HEK293 (cell line): ENCODE measurements around the gene BCAR1.

Experiments
- CTCF ChIA-PET: fragments of 350-600 bp; formaldehyde crosslinking; extraction: SDS; loops from one replicate; lab custom pipeline; 2021; ENCODE audit warnings: antibody characterized with exemption; lab: Yijun Ruan, JAX
- POLR2A ChIA-PET: fragments of 300-600 bp; formaldehyde crosslinking; extraction: SDS; loops from one replicate; lab custom pipeline; 2020; ENCODE audit warnings: antibody characterized with exemption, inconsistent platforms; lab: Yijun Ruan, JAX
- H3K27ac ChIP-seq: fragments of 200-500 bp; sonication (Bioruptor generic); 2 replicates; pipeline ENCODE4 v1.5.1; 2014; ENCODE audit warnings: low read depth, low read length, control low read depth, inconsistent platforms; ENCODE audit errors: extremely low read depth
- H3K36me3 ChIP-seq, 2 experiments: fragments of 200-500 bp in 1 of 2; sonication (Bioruptor generic) in 1 of 2; 1 replicate in 1 of 2; 2 replicates in 1 of 2; pipeline ENCODE4 v1.5.1; 2014 to 2017; ENCODE audit warnings: inconsistent platforms in 2 of 2, low read length in 2 of 2; ENCODE audit not compliant: control insufficient read depth in 2 of 2, insufficient read depth in 1 of 2
- H3K4me1 ChIP-seq: fragments of 200-500 bp; sonication (Bioruptor generic); 2 replicates; pipeline ENCODE4 v1.5.1; 2014; ENCODE audit warnings: mild to moderate bottlenecking, low read length, inconsistent platforms; ENCODE audit not compliant: control insufficient read depth, insufficient read depth
- H3K4me3 ChIP-seq: 2 replicates; pipeline ENCODE4 v1.5.1; 2011; ENCODE audit warnings: low read depth, mild to moderate bottlenecking, control low read depth, low read length, moderate library complexity
- H3K9me3 ChIP-seq: fragments of 200-500 bp; sonication (Bioruptor generic); 2 replicates; pipeline ENCODE4 v1.5.1; 2014; ENCODE audit warnings: low read depth, low read length, inconsistent platforms; ENCODE audit not compliant: control insufficient read depth, insufficient read depth
- EGR2 ChIP-seq: fragments of 450-650 bp; formaldehyde crosslinking; IDR thresholded peaks from 2 replicates; pipeline ENCODE4 v1.5.1; 2016; ENCODE audit warnings: low read depth, missing biosample characterization, missing genetic modification characterization
- GLI2 ChIP-seq: fragments of 450-650 bp; formaldehyde crosslinking; IDR thresholded peaks from 2 replicates; pipeline ENCODE4; 2017; ENCODE audit warnings: missing biosample characterization, missing genetic modification characterization, low read depth, borderline replicate concordance
- HIC1 ChIP-seq: fragments of 450-650 bp; formaldehyde crosslinking; IDR thresholded peaks from 2 replicates; pipeline ENCODE4 v1.5.1; 2016; ENCODE audit warnings: missing biosample characterization, missing genetic modification characterization
- KLF10 ChIP-seq: fragments of 450-650 bp; IDR thresholded peaks from 2 replicates; pipeline ENCODE4 v1.5.1; 2018; ENCODE audit warnings: missing biosample characterization, mild to moderate bottlenecking, missing genetic modification characterization
- KLF16 ChIP-seq: fragments of 450-650 bp; formaldehyde crosslinking; IDR thresholded peaks from 2 replicates; pipeline ENCODE4 v1.5.1; 2017; ENCODE audit warnings: missing biosample characterization, missing genetic modification characterization
- KLF8 ChIP-seq: fragments of 450-650 bp; formaldehyde crosslinking; IDR thresholded peaks from 2 replicates; pipeline ENCODE4 v1.5.1; 2016; ENCODE audit warnings: missing biosample characterization, missing genetic modification characterization
- SP3 ChIP-seq: fragments of 450-650 bp; formaldehyde crosslinking; IDR thresholded peaks from 2 replicates; pipeline ENCODE4 v1.5.1; 2016; ENCODE audit warnings: missing biosample characterization, missing genetic modification characterization
- SP7 ChIP-seq: fragments of 450-650 bp; formaldehyde crosslinking; IDR thresholded peaks from 2 replicates; pipeline ENCODE4 v1.5.1; 2016; ENCODE audit warnings: missing biosample characterization, missing genetic modification characterization
- TCF7L2 ChIP-seq: IDR thresholded peaks from 2 replicates; pipeline ENCODE4 v1.6.1; 2011; ENCODE audit warnings: low read depth, mild to moderate bottlenecking, inconsistent platforms, low read length, moderate library complexity, borderline replicate concordance
- ZBTB21 ChIP-seq: fragments of 450-650 bp; formaldehyde crosslinking; IDR thresholded peaks from 2 replicates; pipeline ENCODE4 v1.5.1; 2017; ENCODE audit warnings: missing biosample characterization, missing genetic modification characterization
- ZBTB8A ChIP-seq: fragments of 450-650 bp; formaldehyde crosslinking; IDR thresholded peaks from 2 replicates; pipeline ENCODE4 v1.5.1; 2016; ENCODE audit warnings: missing biosample characterization, missing genetic modification characterization
- ZFP41 ChIP-seq: fragments of 450-650 bp; formaldehyde crosslinking; IDR thresholded peaks from 2 replicates; pipeline ENCODE4 v1.5.1; 2016; ENCODE audit warnings: missing biosample characterization, missing genetic modification characterization, borderline replicate concordance
- ZNF121 ChIP-seq: fragments of 450-650 bp; formaldehyde crosslinking; IDR thresholded peaks from 2 replicates; pipeline ENCODE4 v1.5.1; 2016; ENCODE audit warnings: missing biosample characterization, missing genetic modification characterization
- ZNF184 ChIP-seq: fragments of 450-650 bp; IDR thresholded peaks from 2 replicates; pipeline ENCODE4 v1.5.1; 2018; ENCODE audit warnings: missing biosample characterization, mild to moderate bottlenecking, missing genetic modification characterization
- ZNF19 ChIP-seq: fragments of 450-650 bp; formaldehyde crosslinking; IDR thresholded peaks from 2 replicates; pipeline ENCODE4; 2016; ENCODE audit warnings: missing biosample characterization, missing genetic modification characterization, low read depth
- ZNF311 ChIP-seq: fragments of 450-650 bp; formaldehyde crosslinking; IDR thresholded peaks from 2 replicates; pipeline ENCODE4 v1.5.1; 2017; ENCODE audit warnings: missing biosample characterization, missing genetic modification characterization, borderline replicate concordance
- ZNF501 ChIP-seq: fragments of 450-650 bp; formaldehyde crosslinking; IDR thresholded peaks from 2 replicates; pipeline ENCODE4 v1.5.1; 2016; ENCODE audit warnings: missing biosample characterization, missing genetic modification characterization
- ZNF530 ChIP-seq: fragments of 450-650 bp; formaldehyde crosslinking; IDR thresholded peaks from 2 replicates; pipeline ENCODE4 v1.5.1; 2016; ENCODE audit warnings: low read depth, missing biosample characterization, missing genetic modification characterization
- ZNF560 ChIP-seq: fragments of 450-650 bp; formaldehyde crosslinking; IDR thresholded peaks from 2 replicates; pipeline ENCODE4 v1.5.1; 2017; ENCODE audit warnings: missing biosample characterization, missing genetic modification characterization, borderline replicate concordance
- ZNF561 ChIP-seq: fragments of 450-650 bp; IDR thresholded peaks from 2 replicates; pipeline ENCODE4 v1.5.1; 2018; ENCODE audit warnings: missing biosample characterization, missing genetic modification characterization, borderline replicate concordance
- ZNF580 ChIP-seq: fragments of 450-650 bp; formaldehyde crosslinking; IDR thresholded peaks from 2 replicates; pipeline ENCODE4 v1.5.1; 2016; ENCODE audit warnings: missing biosample characterization, missing genetic modification characterization
- ZSCAN23 ChIP-seq: fragments of 450-650 bp; formaldehyde crosslinking; IDR thresholded peaks from 2 replicates; pipeline ENCODE4 v1.5.1; 2016; ENCODE audit warnings: missing biosample characterization, missing genetic modification characterization
- TF ChIP-seq, protein P1 (sequence below): fragments of 450-650 bp; formaldehyde crosslinking; IDR thresholded peaks from 2 replicates; pipeline ENCODE4 v1.5.1; 2016; ENCODE audit warnings: missing biosample characterization, missing genetic modification characterization
- TF ChIP-seq, protein P2 (sequence below): fragments of 450-650 bp; formaldehyde crosslinking; IDR thresholded peaks from 2 replicates; pipeline ENCODE4 v1.5.1; 2016; ENCODE audit warnings: missing biosample characterization, missing genetic modification characterization, borderline replicate concordance
- TF ChIP-seq, protein P3 (sequence below): fragments of 450-650 bp; formaldehyde crosslinking; IDR thresholded peaks from 2 replicates; pipeline ENCODE4 v1.5.1; 2017; ENCODE audit warnings: missing biosample characterization, missing genetic modification characterization
- TF ChIP-seq, protein P4 (sequence below): fragments of 450-650 bp; formaldehyde crosslinking; IDR thresholded peaks from 2 replicates; pipeline ENCODE4 v1.5.1; 2016; ENCODE audit warnings: missing biosample characterization, missing genetic modification characterization, low read depth

BCAR1 gene

DNA sequence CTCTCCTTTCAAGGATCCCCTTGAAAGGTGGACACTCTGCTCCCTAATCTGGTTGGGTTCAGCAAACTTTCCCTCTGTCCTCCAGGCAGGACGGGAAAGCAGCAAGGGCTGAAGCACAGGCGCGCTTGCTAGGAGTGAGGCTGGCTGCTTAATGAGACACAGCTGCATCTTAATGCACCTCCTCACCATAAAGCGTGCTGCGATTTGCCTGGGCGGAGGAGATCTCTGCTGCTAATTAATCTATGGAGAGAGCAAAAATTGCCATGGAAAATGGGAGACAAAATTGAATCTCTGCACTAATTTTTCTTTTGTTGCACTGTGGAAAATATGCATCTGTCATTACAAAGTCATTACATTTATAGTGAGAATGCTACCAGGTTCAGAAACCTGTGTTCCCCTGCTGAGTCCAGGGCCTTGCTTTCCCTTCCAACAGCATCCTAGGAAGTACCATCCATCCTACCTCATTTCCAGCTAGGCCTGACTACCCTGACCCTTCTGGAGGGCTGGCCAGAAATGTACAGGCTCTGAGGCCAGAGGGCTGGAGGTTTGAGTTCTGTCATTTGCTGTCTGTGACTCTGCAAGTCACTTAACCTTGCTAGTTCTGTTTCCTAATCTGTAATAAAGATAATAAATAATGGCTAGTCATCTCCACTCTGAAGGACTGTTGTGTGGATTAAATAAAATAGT, 43.5 kb upstream of the BCAR1 start (continued):
- TF ChIP-seq, protein P1, sequence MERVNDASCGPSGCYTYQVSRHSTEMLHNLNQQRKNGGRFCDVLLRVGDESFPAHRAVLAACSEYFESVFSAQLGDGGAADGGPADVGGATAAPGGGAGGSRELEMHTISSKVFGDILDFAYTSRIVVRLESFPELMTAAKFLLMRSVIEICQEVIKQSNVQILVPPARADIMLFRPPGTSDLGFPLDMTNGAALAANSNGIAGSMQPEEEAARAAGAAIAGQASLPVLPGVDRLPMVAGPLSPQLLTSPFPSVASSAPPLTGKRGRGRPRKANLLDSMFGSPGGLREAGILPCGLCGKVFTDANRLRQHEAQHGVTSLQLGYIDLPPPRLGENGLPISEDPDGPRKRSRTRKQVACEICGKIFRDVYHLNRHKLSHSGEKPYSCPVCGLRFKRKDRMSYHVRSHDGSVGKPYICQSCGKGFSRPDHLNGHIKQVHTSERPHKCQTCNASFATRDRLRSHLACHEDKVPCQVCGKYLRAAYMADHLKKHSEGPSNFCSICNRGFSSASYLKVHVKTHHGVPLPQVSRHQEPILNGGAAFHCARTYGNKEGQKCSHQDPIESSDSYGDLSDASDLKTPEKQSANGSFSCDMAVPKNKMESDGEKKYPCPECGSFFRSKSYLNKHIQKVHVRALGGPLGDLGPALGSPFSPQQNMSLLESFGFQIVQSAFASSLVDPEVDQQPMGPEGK (tag by site-specific recombination) = no peak
- no peak for TF ChIP-seq ZNF184 (tag by site-specific recombination)
- no peak for TF ChIP-seq ZNF19 (tag by site-specific recombination)
- no peak for TF ChIP-seq ZNF580 (tag by site-specific recombination)
- TF ChIP-seq ZNF560 = no peak
- TF ChIP-seq, protein P2, sequence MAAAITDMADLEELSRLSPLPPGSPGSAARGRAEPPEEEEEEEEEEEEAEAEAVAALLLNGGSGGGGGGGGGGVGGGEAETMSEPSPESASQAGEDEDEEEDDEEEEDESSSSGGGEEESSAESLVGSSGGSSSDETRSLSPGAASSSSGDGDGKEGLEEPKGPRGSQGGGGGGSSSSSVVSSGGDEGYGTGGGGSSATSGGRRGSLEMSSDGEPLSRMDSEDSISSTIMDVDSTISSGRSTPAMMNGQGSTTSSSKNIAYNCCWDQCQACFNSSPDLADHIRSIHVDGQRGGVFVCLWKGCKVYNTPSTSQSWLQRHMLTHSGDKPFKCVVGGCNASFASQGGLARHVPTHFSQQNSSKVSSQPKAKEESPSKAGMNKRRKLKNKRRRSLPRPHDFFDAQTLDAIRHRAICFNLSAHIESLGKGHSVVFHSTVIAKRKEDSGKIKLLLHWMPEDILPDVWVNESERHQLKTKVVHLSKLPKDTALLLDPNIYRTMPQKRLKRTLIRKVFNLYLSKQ (tag by site-specific recombination) = no peak
- TF ChIP-seq TCF7L2 = no peak
- no peak for TF ChIP-seq KLF8
- TF ChIP-seq SP3 = no peak
- no peak for TF ChIP-seq ZSCAN23 (tag by site-specific recombination)
- no peak for TF ChIP-seq EGR2 (tag by site-specific recombination)
- no peak for TF ChIP-seq ZNF530 (tag by site-specific recombination)

DNA sequence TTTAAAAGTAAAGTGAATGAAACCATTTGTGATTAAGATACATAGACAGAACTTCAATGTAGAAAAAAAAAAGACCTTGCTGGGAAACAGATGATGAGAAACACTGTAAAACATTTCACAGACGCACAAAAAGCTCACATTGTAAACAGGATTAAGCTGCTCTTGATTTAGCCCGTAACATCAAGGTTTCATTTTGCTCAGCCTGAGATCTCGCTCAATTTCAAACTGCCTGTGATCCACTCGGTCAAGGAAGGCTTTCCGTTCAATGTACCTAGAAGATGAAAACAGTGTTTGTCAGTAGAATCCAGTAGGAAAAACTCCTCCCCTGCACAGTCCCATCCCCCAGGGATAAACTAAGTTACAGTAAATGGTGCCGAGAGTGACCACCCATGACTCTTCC, 42.3 kb upstream of the BCAR1 start:
- peaks cover 0 to 72% of the 10 kb centered on the region in 2 experiments; a peak in 2 of 3 replicates for H3K36me3 ChIP-seq
- POLR2A ChIA-PET = interaction anchor here (0.7 kb wide), 1 partner anchor 43 kb away, joined by 3 read pairs; no protein-coding TSS in a partner anchor
- no peaks in the 10 kb centered on the region for H3K4me1 ChIP-seq
- no peak overlapping the region for H3K27ac ChIP-seq
- CTCF ChIA-PET = interaction anchor here (1.0 kb wide), 1 partner anchor 12 kb away, joined by 3 read pairs; no protein-coding TSS in a partner anchor
- H3K9me3 ChIP-seq = no peaks in the 10 kb centered on the region
- H3K4me3 ChIP-seq = no peak overlapping the region
- TF ChIP-seq ZNF311 (tag by site-specific recombination) (no peak), KLF10 (tag by site-specific recombination) (no peak), ZBTB8A (tag by site-specific recombination) (no peak), ZBTB21 (tag by site-specific recombination) (no peak), ZNF501 (tag by site-specific recombination) (no peak), ZNF121 (tag by site-specific recombination) (no peak), KLF16 (tag by site-specific recombination) (no peak), HIC1 (tag by site-specific recombination) (no peak), ZNF561 (tag by site-specific recombination) (no peak), ZFP41 (no peak), GLI2 (tag by site-specific recombination) (no peak), KLF8 (no peak), SP7 (tag by site-specific recombination) (no peak)
- TF ChIP-seq, protein P3, sequence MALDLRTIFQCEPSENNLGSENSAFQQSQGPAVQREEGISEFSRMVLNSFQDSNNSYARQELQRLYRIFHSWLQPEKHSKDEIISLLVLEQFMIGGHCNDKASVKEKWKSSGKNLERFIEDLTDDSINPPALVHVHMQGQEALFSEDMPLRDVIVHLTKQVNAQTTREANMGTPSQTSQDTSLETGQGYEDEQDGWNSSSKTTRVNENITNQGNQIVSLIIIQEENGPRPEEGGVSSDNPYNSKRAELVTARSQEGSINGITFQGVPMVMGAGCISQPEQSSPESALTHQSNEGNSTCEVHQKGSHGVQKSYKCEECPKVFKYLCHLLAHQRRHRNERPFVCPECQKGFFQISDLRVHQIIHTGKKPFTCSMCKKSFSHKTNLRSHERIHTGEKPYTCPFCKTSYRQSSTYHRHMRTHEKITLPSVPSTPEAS (tag by site-specific recombination) = no peak
- TF ChIP-seq, protein P4, sequence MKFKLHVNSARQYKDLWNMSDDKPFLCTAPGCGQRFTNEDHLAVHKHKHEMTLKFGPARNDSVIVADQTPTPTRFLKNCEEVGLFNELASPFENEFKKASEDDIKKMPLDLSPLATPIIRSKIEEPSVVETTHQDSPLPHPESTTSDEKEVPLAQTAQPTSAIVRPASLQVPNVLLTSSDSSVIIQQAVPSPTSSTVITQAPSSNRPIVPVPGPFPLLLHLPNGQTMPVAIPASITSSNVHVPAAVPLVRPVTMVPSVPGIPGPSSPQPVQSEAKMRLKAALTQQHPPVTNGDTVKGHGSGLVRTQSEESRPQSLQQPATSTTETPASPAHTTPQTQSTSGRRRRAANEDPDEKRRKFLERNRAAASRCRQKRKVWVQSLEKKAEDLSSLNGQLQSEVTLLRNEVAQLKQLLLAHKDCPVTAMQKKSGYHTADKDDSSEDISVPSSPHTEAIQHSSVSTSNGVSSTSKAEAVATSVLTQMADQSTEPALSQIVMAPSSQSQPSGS = no peak
